B cell (primary cell): ENCODE measurements around the gene MAD1L1. TPM values are rescaled to one million over a fixed set of nuclear protein-coding genes. Genes with fewer than 3 reads are reported as not detected.
A peak's percentile ranks its signal among the peaks of the same experiment; 100 is the strongest.

Experiments
- ATAC-seq: fragments of 200-7000 bp; cut with Tn5 transposase; one replicate; pipeline ENCODE4 v1.10.0; 2021; ENCODE audit warnings: low read depth, mild to moderate bottlenecking, moderate number of reproducible peaks, moderate library complexity
- CTCF ChIA-PET: fragments of 350-600 bp; sonication (Branson Sonifier 250); formaldehyde crosslinking; loops from one replicate; lab custom pipeline; 2021; ENCODE audit warnings: antibody characterized with exemption, inconsistent platforms; lab: Charles Lee
- POLR2A ChIA-PET: fragments of 350-600 bp; sonication (Branson Sonifier 250); formaldehyde crosslinking; loops from one replicate; lab custom pipeline; 2021; ENCODE audit warnings: antibody characterized with exemption; lab: Charles Lee
- DNase-seq: peaks from one replicate; pipeline ENCODE4 v3.0.0; 2013
- H2AFZ ChIP-seq: 2 replicates; pipeline ENCODE4 v1.6.1; 2012; ENCODE audit warnings: mild to moderate bottlenecking, low read depth, low read length; ENCODE audit not compliant: insufficient read depth, poor library complexity, severe bottlenecking
- H3K27ac ChIP-seq, 2 donors: 1 replicate in 1 of 2; 2 replicates in 1 of 2; pipeline ENCODE4 v1.5.1; 2012 to 2013; ENCODE audit warnings: low read length in 2 of 2, mild to moderate bottlenecking in 2 of 2, moderate library complexity in 1 of 2
- H3K27me3 ChIP-seq, 4 experiments: fragments of 200-600 bp in 1 of 4; sonication (generic) in 1 of 4; replicated peaks in 1 of 4; 1 replicate in 2 of 4; 2 replicates in 2 of 4; pipeline versions ENCODE4 v1.6.1 to v1.7.0; 2013 to 2016; ENCODE audit warnings: low read length in 3 of 4, mild to moderate bottlenecking in 2 of 4, mixed read lengths in 1 of 4, moderate library complexity in 1 of 4; ENCODE audit not compliant: insufficient read depth in 4 of 4, control insufficient read depth in 3 of 4; ENCODE audit errors: control extremely low read depth in 1 of 4
- H3K36me3 ChIP-seq, 2 experiments: replicated peaks in 1 of 2; 1 replicate in 1 of 2; 2 replicates in 1 of 2; pipeline versions ENCODE4 v1.6.1 to v1.7.1; 2013; ENCODE audit warnings: low read length in 1 of 2; ENCODE audit not compliant: insufficient read depth in 2 of 2, control insufficient read depth in 1 of 2; ENCODE audit errors: control extremely low read depth in 1 of 2, extremely low read depth in 1 of 2
- H3K4me1 ChIP-seq, 2 donors: fragments of 200-600 bp in 1 of 2; sonication (generic) in 1 of 2; 1 replicate in 1 of 2; 2 replicates in 1 of 2; pipeline versions ENCODE4 v1.5.1 to v1.6.1; 2013 to 2017; ENCODE audit warnings: low read length in 2 of 2; ENCODE audit not compliant: control insufficient read depth in 2 of 2, insufficient read depth in 2 of 2
- H3K4me2 ChIP-seq: replicated peaks from 2 replicates; pipeline ENCODE3; 2012; ENCODE audit warnings: mild to moderate bottlenecking, low read depth, low read length; ENCODE audit not compliant: poor library complexity, severe bottlenecking
- H3K4me3 ChIP-seq, 5 experiments: fragments of 200-600 bp in 1 of 5; sonication (generic) in 1 of 5; 1 replicate in 3 of 5; 2 replicates in 2 of 5; pipeline versions ENCODE4 v1.5.1 to v1.7.0; 2011 to 2016; ENCODE audit warnings: low read length in 4 of 5, mild to moderate bottlenecking in 4 of 5, low read depth in 2 of 5, control low read depth in 1 of 5, moderate library complexity in 1 of 5; ENCODE audit not compliant: insufficient read depth in 1 of 5; ENCODE audit errors: control extremely low read depth in 1 of 5, extremely low read depth in 1 of 5
- H3K79me2 ChIP-seq: fragments of 200-600 bp; sonication (generic); one replicate; pipeline ENCODE4 v1.6.0; 2016; ENCODE audit warnings: low read length; ENCODE audit not compliant: control insufficient read depth, insufficient read depth
- H3K9ac ChIP-seq: fragments of 200-600 bp; sonication (generic); 2 replicates; pipeline ENCODE4 v1.6.1; 2017; ENCODE audit warnings: mild to moderate bottlenecking, low read length, moderate library complexity
- H3K9me3 ChIP-seq, 3 donors: one replicate each; pipeline versions ENCODE4 v1.6.1 to v1.7.1; 2013; ENCODE audit warnings: low read length in 2 of 3; ENCODE audit not compliant: control insufficient read depth in 2 of 3, insufficient read depth in 1 of 3; ENCODE audit errors: control extremely low read depth in 1 of 3
- H4K20me1 ChIP-seq: 2 replicates; pipeline ENCODE4 v1.6.0; 2012; ENCODE audit warnings: mild to moderate bottlenecking, low read length; ENCODE audit not compliant: insufficient read depth, control insufficient read depth, poor library complexity, severe bottlenecking
- H3K27ac Mint-ChIP-seq: one replicate; pipeline ENCODE4 v1.8.0; 2021; ENCODE audit warnings: mixed read lengths
- H3K27me3 Mint-ChIP-seq: one replicate; pipeline ENCODE4 v1.8.0; 2021; ENCODE audit warnings: mixed read lengths
- H3K4me1 Mint-ChIP-seq: one replicate; pipeline ENCODE4 v1.8.0; 2021; ENCODE audit warnings: mixed read lengths
- H3K4me3 Mint-ChIP-seq: one replicate; pipeline ENCODE4 v1.8.0; 2021; ENCODE audit warnings: mixed read lengths
- H3K9me3 Mint-ChIP-seq: one replicate; pipeline ENCODE4 v1.8.0; 2022; ENCODE audit warnings: mixed read lengths; ENCODE audit not compliant: insufficient read depth
- EZH2 ChIP-seq: IDR thresholded peaks from 2 replicates; pipeline ENCODE4 v1.6.1; 2012; ENCODE audit warnings: borderline replicate concordance, low read depth, mild to moderate bottlenecking, moderate library complexity, low read length; ENCODE audit not compliant: insufficient read depth, poor library complexity, severe bottlenecking
- WGBS: methylation state at CpG from one replicate; pipeline ENCODE4 v1.1.5; 2013; ENCODE audit warnings: missing lambda C conversion rate; ENCODE audit not compliant: insufficient coverage; 5-methylcytosine and 5-hydroxymethylcytosine counted together
- intact Hi-C: fragments of 100-400 bp; cut with micrococcal nuclease; formaldehyde crosslinking; loops from one replicate; pipeline ENCODE4 v1.10.0; 2022
- polyA plus RNA-seq: library from polyadenylated mRNA; depleted of rRNA; stranded (reverse); fragments of >200 nt; gene quantifications from 2 replicates; pipeline ENCODE4 v1.2.3, GENCODE V29; 2012
- total RNA-seq, 2 donors: library from RNA; stranded (reverse); fragments of 120-200 nt in 1 of 2; gene quantifications; 1 replicate in 1 of 2; 2 replicates in 1 of 2; pipeline versions ENCODE4 v1.2.3 to v1.2.4, GENCODE V29; 2013 to 2022
- TF ChIP-seq, protein P1 (sequence below): fragments of 200-600 bp; IDR thresholded peaks from one replicate; pipeline ENCODE4 v1.8.0; 2022; ENCODE audit warnings: antibody characterized with exemption, mild to moderate bottlenecking

MAD1L1 gene
- total and polyA plus RNA-seq, 2 donors (not counting 1 experiment from before 2014, with no cell fraction given) = 86.7 to 110 TPM

DNA sequence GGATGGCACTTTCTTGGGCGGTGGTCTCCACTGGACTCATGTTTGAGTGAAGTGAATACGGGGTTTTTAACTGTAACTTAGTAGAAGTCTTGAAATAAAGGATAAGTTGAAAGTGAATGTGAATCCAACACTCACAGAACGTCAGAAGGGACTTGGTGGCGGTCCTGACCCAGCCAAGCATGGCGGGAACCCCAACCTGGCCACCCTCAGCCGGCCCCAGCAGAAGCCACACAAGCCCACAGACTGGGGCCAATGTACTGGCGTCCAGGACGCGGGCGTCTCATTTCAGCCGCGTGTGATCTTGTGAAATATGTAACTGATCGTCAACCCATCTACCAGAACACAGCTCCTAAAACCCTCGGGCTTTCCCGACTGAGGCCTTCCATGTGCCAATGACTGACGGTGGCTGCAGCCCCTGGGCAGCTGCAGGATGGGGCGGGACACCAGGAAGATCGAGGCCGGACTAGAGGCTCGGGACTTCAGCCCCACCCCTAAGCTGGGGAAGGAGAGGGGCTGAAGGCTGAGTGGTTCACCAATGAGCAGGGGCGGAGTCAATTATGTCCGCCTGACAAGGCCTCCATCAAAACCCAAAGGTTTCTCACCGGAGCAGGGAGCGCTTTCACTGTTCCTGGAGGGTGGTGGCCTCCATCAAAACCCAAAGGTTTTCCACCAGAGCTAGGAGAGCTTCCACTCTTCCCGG is 161.5 kb downstream of the MAD1L1 start:
- ATAC-seq = no peak
- DNase-seq = peak; percentile 35
- H3K27me3 ChIP-seq = no peaks in the 10 kb centered on the region
- no peaks in the 10 kb centered on the region for H3K9me3 ChIP-seq
- intact Hi-C loops = loop anchor here (10.0 kb wide), 1 partner anchor 146 kb away; no protein-coding TSS in a partner anchor
- peaks cover 38 to 63% of the 10 kb centered on the region in 2 donors for H3K4me1 ChIP-seq
- 86% methylated on average over 20 of the region's 25 CpGs for WGBS
- ChIA-PET CTCF (interaction anchor here (0.6 to 1.7 kb wide), 5 partner anchors 15 to 277 kb away, joined by 3 to 8 read pairs (median 5); partner anchors contain the start of gene MAD1L1), POLR2A (interaction anchor here (0.8 to 1.2 kb wide), 3 partner anchors 33 to 283 kb away, joined by 3 to 4 read pairs (median 4); partner anchors contain the start of gene EIF3B)
- Mint-ChIP-seq H3K4me1 (peaks cover 51% of the 10 kb centered on the region), H3K27me3 (no peaks in the 10 kb centered on the region), H3K27ac (peak overlapping the region; percentile 46), H3K9me3 (no peaks in the 10 kb centered on the region), H3K4me3 (peak overlapping the region; percentile 78)
- peaks cover 0 to 4% of the 10 kb centered on the region in 2 experiments for H3K36me3 ChIP-seq
- H2AFZ ChIP-seq = no peak overlapping the region
- peak overlapping the region; percentile 51 for H3K4me2 ChIP-seq
- no peak overlapping the region for H3K9ac ChIP-seq
- TF ChIP-seq, protein P1, sequence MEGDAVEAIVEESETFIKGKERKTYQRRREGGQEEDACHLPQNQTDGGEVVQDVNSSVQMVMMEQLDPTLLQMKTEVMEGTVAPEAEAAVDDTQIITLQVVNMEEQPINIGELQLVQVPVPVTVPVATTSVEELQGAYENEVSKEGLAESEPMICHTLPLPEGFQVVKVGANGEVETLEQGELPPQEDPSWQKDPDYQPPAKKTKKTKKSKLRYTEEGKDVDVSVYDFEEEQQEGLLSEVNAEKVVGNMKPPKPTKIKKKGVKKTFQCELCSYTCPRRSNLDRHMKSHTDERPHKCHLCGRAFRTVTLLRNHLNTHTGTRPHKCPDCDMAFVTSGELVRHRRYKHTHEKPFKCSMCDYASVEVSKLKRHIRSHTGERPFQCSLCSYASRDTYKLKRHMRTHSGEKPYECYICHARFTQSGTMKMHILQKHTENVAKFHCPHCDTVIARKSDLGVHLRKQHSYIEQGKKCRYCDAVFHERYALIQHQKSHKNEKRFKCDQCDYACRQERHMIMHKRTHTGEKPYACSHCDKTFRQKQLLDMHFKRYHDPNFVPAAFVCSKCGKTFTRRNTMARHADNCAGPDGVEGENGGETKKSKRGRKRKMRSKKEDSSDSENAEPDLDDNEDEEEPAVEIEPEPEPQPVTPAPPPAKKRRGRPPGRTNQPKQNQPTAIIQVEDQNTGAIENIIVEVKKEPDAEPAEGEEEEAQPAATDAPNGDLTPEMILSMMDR = no peak
- TF ChIP-seq EZH2 = no peak
- H3K4me3 ChIP-seq = no peak overlapping the region
- H4K20me1 ChIP-seq = no peaks in the 10 kb centered on the region
- peaks cover 3% of the 10 kb centered on the region for H3K79me2 ChIP-seq
- H3K27ac ChIP-seq = peak overlapping the region in 1 of 2 donors; percentile 48

GRCh38 chr7:2070151-2070763 is 162.5 kb downstream of the MAD1L1 start:
- no peak for TF ChIP-seq EZH2
- TF ChIP-seq, protein P1 = no peak
- Histone ChIP-seq H3K4me1 (peaks cover 47 to 71% of the 10 kb centered on the region in 2 donors), H3K9me3 (no peaks in the 10 kb centered on the region), H3K9ac (no peak overlapping the region), H3K36me3 (peaks cover 0 to 3% of the 10 kb centered on the region in 2 experiments), H3K4me2 (no peak overlapping the region), H2AFZ (no peak overlapping the region), H4K20me1 (no peaks in the 10 kb centered on the region), H3K27ac (no peak overlapping the region), H3K4me3 (no peak overlapping the region), H3K27me3 (no peaks in the 10 kb centered on the region), H3K79me2 (peaks cover 7% of the 10 kb centered on the region)
- Mint-ChIP-seq H3K4me1 (peaks cover 55% of the 10 kb centered on the region), H3K27me3 (no peaks in the 10 kb centered on the region), H3K9me3 (no peaks in the 10 kb centered on the region), H3K4me3 (peak overlapping the region; percentile 19), H3K27ac (peak overlapping the region; percentile 32)
- intact Hi-C loops = loop anchor here (10.0 kb wide), 1 partner anchor 145 kb away; no protein-coding TSS in a partner anchor
- DNase-seq (no peak), ATAC-seq (no peak)
- ChIA-PET CTCF (interaction anchor here (1.0 kb wide), 1 partner anchor 162 kb away, joined by 3 read pairs; the partner anchor contains the start of gene MAD1L1), POLR2A (no interaction called here)
- WGBS = 83% methylated on average over 9 of the region's 20 CpGs
